GM12891 (cell line): Measurements from ENCODE around the gene IFT88.

Source experiments
- DNase-seq: peaks from one replicate; pipeline ENCODE4 v3.0.0; 2011; ENCODE audit warnings: low spot score; ENCODE audit not compliant: insufficient read length
- FAIRE-seq: peaks from 2 replicates; lab custom pipeline; 2011; peaks lifted over from hg19 to GRCh38; lab: Jason Lieb, UNC
- PAX5 ChIP-seq: IDR thresholded peaks from 2 replicates; pipeline ENCODE4 v1.6.1; 2011; ENCODE audit warnings: low read length, moderate library complexity, mild to moderate bottlenecking; ENCODE audit not compliant: insufficient read depth, severe bottlenecking
- POLR2A ChIP-seq: IDR thresholded peaks from 2 replicates; pipeline ENCODE4 v1.6.1; 2011; ENCODE audit warnings: low read depth, low read length, control low read depth
- POLR2AphosphoS5 ChIP-seq: IDR thresholded peaks from 2 replicates; pipeline ENCODE4 v1.6.1; 2011; ENCODE audit warnings: low read depth, low read length, control low read depth
- POU2F2 ChIP-seq: IDR thresholded peaks from 2 replicates; pipeline ENCODE4 v1.6.1; 2011; ENCODE audit warnings: low read depth, mild to moderate bottlenecking, control low read depth, low read length, moderate library complexity
- SPI1 ChIP-seq: IDR thresholded peaks from 2 replicates; pipeline ENCODE4 v1.6.1; 2011; ENCODE audit warnings: low read depth, low read length, control low read depth
- TAF1 ChIP-seq: IDR thresholded peaks from 2 replicates; pipeline ENCODE4 v1.6.1; 2011; ENCODE audit warnings: low read depth, low read length, control low read depth

Gene IFT88

GRCh38 chr13:20708216-20708615 lies 141.3 kb downstream of the IFT88 start:
- DNase-seq (no peak), FAIRE-seq (no peak)
- TF ChIP-seq POLR2A (no peak), TAF1 (no peak), POU2F2 (no peak), PAX5 (no peak), POLR2AphosphoS5 (no peak), SPI1 (no peak)

GRCh38 chr13:20709369-20709768 lies 142.4 kb downstream of the IFT88 start:
- FAIRE-seq: no peak
- TF ChIP-seq POLR2A: no peak
- TF ChIP-seq SPI1: no peak
- no peak for TF ChIP-seq PAX5
- DNase-seq: no peak

GRCh38 chr13:20709782-20710181 lies 142.8 kb downstream of the IFT88 start:
- no peak for DNase-seq
- FAIRE-seq: no peak
- TF ChIP-seq SPI1: no peak
- TF ChIP-seq POU2F2: no peak
- no peak for TF ChIP-seq POLR2AphosphoS5
- no peak for TF ChIP-seq TAF1
- no peak for TF ChIP-seq POLR2A
- no peak for TF ChIP-seq PAX5

GRCh38 chr13:20711301-20712044 lies 144.5 kb downstream of the IFT88 start:
- DNase-seq: no peak
- TF ChIP-seq POU2F2 (no peak), TAF1 (no peak), PAX5 (no peak), SPI1 (no peak)
- FAIRE-seq: no peak

- DNase-seq (no peak), FAIRE-seq (no peak)
- TF ChIP-seq PAX5 (no peak), POLR2A (no peak), POLR2AphosphoS5 (no peak), TAF1 (no peak), SPI1 (no peak), POU2F2 (no peak)
Measured at GRCh38 chr13:20713014-20713376, 146.0 kb downstream of the IFT88 start.

GRCh38 chr13:20713751-20714150 lies 146.8 kb downstream of the IFT88 start:
- TF ChIP-seq SPI1: no peak
- no peak for TF ChIP-seq POU2F2
- TF ChIP-seq PAX5: no peak
- TF ChIP-seq POLR2A: no peak
- FAIRE-seq (no peak), DNase-seq (no peak)

GRCh38 chr13:20714161-20714560 lies 147.2 kb downstream of the IFT88 start:
- FAIRE-seq (no peak), DNase-seq (no peak)
- TF ChIP-seq TAF1 (no peak), POU2F2 (no peak), SPI1 (no peak), PAX5 (no peak)

GRCh38 chr13:20714563-20715329 lies 147.8 kb downstream of the IFT88 start:
- FAIRE-seq (no peak), DNase-seq (no peak)
- TF ChIP-seq TAF1 (no peak), SPI1 (no peak), PAX5 (no peak), POU2F2 (no peak), POLR2AphosphoS5 (no peak), POLR2A (no peak)

- no peak for TF ChIP-seq TAF1
- TF ChIP-seq SPI1: no peak
- no peak for TF ChIP-seq POLR2A
- DNase-seq: no peak
- FAIRE-seq: no peak
Measured at GRCh38 chr13:20715330-20715712, 148.4 kb downstream of the IFT88 start.

- DNase-seq: no peak
- TF ChIP-seq POLR2AphosphoS5 (no peak), PAX5 (no peak), POLR2A (no peak), SPI1 (no peak), POU2F2 (no peak), TAF1 (no peak)
- no peak for FAIRE-seq
Measured at GRCh38 chr13:20716951-20717350, 150.0 kb downstream of the IFT88 start.
